Activated CD4-positive, alpha-beta T cell treated with anti-CD3 and anti-CD28 coated beads, Interleukin-2, amount 50 U/mL, for 4 hours (primary cell): ENCODE measurements around the gene ZFP3.
"Not testable (repeated sequence)": the region's sequence is repeated elsewhere in the genome, so short reads cannot be mapped to it uniquely, and the experiment has no call there.

ENCODE experiments used
- DNase-seq, 2 experiments: peaks; one replicate each; pipeline ENCODE4 v3.0.0-alpha.2; 2020

ZFP3 gene

GRCh38 chr17:5139458-5139732 lies 61.1 kb downstream of the ZFP3 start:
- no peak for DNase-seq

DNA sequence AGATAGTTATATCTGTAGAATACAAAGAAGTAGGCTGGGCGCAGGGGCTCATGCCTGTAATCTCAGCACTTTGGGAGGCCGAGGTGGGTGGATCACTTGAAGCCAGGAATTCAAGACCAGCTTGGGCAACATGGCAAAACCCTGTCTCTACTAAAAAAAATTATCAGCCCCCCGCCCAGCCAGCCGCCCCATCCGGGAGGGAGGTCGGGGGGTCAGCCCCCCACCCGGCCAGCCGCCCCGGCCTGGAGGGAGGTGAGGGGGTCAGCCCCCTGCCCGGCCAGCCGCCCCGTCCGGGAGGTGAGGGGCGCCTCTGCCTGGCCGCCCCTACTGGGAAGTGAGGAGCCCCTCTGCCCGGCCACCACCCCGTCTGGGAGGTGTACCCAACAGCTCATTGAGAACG lies 64.6 kb downstream of the ZFP3 start:
- DNase-seq, result not testable (repeated sequence)
